ENCODE data around the gene CARD10.

DNA sequence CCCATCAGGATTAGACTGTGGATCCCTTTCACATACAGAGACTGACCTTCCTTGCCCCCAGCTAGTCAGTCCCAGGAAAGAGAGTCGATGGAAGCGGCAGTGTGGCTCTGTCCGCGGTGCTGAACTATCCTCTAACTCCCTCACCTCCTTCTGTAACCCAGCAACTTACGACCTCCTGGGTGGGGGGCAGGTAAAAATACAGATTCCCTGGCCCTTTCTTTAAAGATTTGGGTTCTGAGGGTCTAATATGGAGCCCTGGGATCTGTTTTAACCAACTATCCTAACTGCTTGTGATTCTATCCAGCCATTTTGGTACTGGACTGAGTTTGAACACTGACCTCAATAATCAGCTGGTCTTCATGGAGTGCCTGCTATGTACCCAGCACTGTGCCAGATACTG is 56.2 kb downstream of the CARD10 start:
- TF ChIP-seq, protein P1, sequence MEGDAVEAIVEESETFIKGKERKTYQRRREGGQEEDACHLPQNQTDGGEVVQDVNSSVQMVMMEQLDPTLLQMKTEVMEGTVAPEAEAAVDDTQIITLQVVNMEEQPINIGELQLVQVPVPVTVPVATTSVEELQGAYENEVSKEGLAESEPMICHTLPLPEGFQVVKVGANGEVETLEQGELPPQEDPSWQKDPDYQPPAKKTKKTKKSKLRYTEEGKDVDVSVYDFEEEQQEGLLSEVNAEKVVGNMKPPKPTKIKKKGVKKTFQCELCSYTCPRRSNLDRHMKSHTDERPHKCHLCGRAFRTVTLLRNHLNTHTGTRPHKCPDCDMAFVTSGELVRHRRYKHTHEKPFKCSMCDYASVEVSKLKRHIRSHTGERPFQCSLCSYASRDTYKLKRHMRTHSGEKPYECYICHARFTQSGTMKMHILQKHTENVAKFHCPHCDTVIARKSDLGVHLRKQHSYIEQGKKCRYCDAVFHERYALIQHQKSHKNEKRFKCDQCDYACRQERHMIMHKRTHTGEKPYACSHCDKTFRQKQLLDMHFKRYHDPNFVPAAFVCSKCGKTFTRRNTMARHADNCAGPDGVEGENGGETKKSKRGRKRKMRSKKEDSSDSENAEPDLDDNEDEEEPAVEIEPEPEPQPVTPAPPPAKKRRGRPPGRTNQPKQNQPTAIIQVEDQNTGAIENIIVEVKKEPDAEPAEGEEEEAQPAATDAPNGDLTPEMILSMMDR (IDR thresholded peaks at IDR 0.05): no peak
- no peak for TF ChIP-seq POLR2A (IDR thresholded peaks at IDR 0.05)

All from body of pancreas (tissue), 4 donors.